B cell (primary cell): ENCODE data around the gene PHF21A. TPM values are rescaled to one million over a fixed set of nuclear protein-coding genes. Genes with fewer than 3 reads are reported as not detected.

Experiments
- ATAC-seq: fragments of 200-7000 bp; cut with Tn5 transposase; one replicate; pipeline ENCODE4 v1.10.0; 2021; ENCODE audit warnings: low read depth, mild to moderate bottlenecking, moderate number of reproducible peaks, moderate library complexity
- CTCF ChIA-PET: fragments of 350-600 bp; sonication (Branson Sonifier 250); formaldehyde crosslinking; loops from one replicate; lab custom pipeline; 2021; ENCODE audit warnings: antibody characterized with exemption, inconsistent platforms; lab: Charles Lee
- POLR2A ChIA-PET: fragments of 350-600 bp; sonication (Branson Sonifier 250); formaldehyde crosslinking; loops from one replicate; lab custom pipeline; 2021; ENCODE audit warnings: antibody characterized with exemption; lab: Charles Lee
- DNase-seq: peaks from one replicate; pipeline ENCODE4 v3.0.0; 2013
- H2AFZ ChIP-seq: 2 replicates; pipeline ENCODE4 v1.6.1; 2012; ENCODE audit warnings: mild to moderate bottlenecking, low read depth, low read length; ENCODE audit not compliant: insufficient read depth, poor library complexity, severe bottlenecking
- H3K27ac ChIP-seq, 2 donors: 1 replicate in 1 of 2; 2 replicates in 1 of 2; pipeline ENCODE4 v1.5.1; 2012 to 2013; ENCODE audit warnings: low read length in 2 of 2, mild to moderate bottlenecking in 2 of 2, moderate library complexity in 1 of 2
- H3K27me3 ChIP-seq, 4 experiments: fragments of 200-600 bp in 1 of 4; sonication (generic) in 1 of 4; replicated peaks in 1 of 4; 1 replicate in 2 of 4; 2 replicates in 2 of 4; pipeline versions ENCODE4 v1.6.1 to v1.7.0; 2013 to 2016; ENCODE audit warnings: low read length in 3 of 4, mild to moderate bottlenecking in 2 of 4, mixed read lengths in 1 of 4, moderate library complexity in 1 of 4; ENCODE audit not compliant: insufficient read depth in 4 of 4, control insufficient read depth in 3 of 4; ENCODE audit errors: control extremely low read depth in 1 of 4
- H3K36me3 ChIP-seq, 2 experiments: replicated peaks in 1 of 2; 1 replicate in 1 of 2; 2 replicates in 1 of 2; pipeline versions ENCODE4 v1.6.1 to v1.7.1; 2013; ENCODE audit warnings: low read length in 1 of 2; ENCODE audit not compliant: insufficient read depth in 2 of 2, control insufficient read depth in 1 of 2; ENCODE audit errors: control extremely low read depth in 1 of 2, extremely low read depth in 1 of 2
- H3K4me1 ChIP-seq, 2 donors: fragments of 200-600 bp in 1 of 2; sonication (generic) in 1 of 2; 1 replicate in 1 of 2; 2 replicates in 1 of 2; pipeline versions ENCODE4 v1.5.1 to v1.6.1; 2013 to 2017; ENCODE audit warnings: low read length in 2 of 2; ENCODE audit not compliant: control insufficient read depth in 2 of 2, insufficient read depth in 2 of 2
- H3K4me2 ChIP-seq: replicated peaks from 2 replicates; pipeline ENCODE3; 2012; ENCODE audit warnings: mild to moderate bottlenecking, low read depth, low read length; ENCODE audit not compliant: poor library complexity, severe bottlenecking
- H3K4me3 ChIP-seq, 5 experiments: fragments of 200-600 bp in 1 of 5; sonication (generic) in 1 of 5; 1 replicate in 3 of 5; 2 replicates in 2 of 5; pipeline versions ENCODE4 v1.5.1 to v1.7.0; 2011 to 2016; ENCODE audit warnings: low read length in 4 of 5, mild to moderate bottlenecking in 4 of 5, low read depth in 2 of 5, control low read depth in 1 of 5, moderate library complexity in 1 of 5; ENCODE audit not compliant: insufficient read depth in 1 of 5; ENCODE audit errors: control extremely low read depth in 1 of 5, extremely low read depth in 1 of 5
- H3K79me2 ChIP-seq: fragments of 200-600 bp; sonication (generic); one replicate; pipeline ENCODE4 v1.6.0; 2016; ENCODE audit warnings: low read length; ENCODE audit not compliant: control insufficient read depth, insufficient read depth
- H3K9ac ChIP-seq: fragments of 200-600 bp; sonication (generic); 2 replicates; pipeline ENCODE4 v1.6.1; 2017; ENCODE audit warnings: mild to moderate bottlenecking, low read length, moderate library complexity
- H3K9me3 ChIP-seq, 3 donors: one replicate each; pipeline versions ENCODE4 v1.6.1 to v1.7.1; 2013; ENCODE audit warnings: low read length in 2 of 3; ENCODE audit not compliant: control insufficient read depth in 2 of 3, insufficient read depth in 1 of 3; ENCODE audit errors: control extremely low read depth in 1 of 3
- H4K20me1 ChIP-seq: 2 replicates; pipeline ENCODE4 v1.6.0; 2012; ENCODE audit warnings: mild to moderate bottlenecking, low read length; ENCODE audit not compliant: insufficient read depth, control insufficient read depth, poor library complexity, severe bottlenecking
- H3K27ac Mint-ChIP-seq: one replicate; pipeline ENCODE4 v1.8.0; 2021; ENCODE audit warnings: mixed read lengths
- H3K27me3 Mint-ChIP-seq: one replicate; pipeline ENCODE4 v1.8.0; 2021; ENCODE audit warnings: mixed read lengths
- H3K4me1 Mint-ChIP-seq: one replicate; pipeline ENCODE4 v1.8.0; 2021; ENCODE audit warnings: mixed read lengths
- H3K4me3 Mint-ChIP-seq: one replicate; pipeline ENCODE4 v1.8.0; 2021; ENCODE audit warnings: mixed read lengths
- H3K9me3 Mint-ChIP-seq: one replicate; pipeline ENCODE4 v1.8.0; 2022; ENCODE audit warnings: mixed read lengths; ENCODE audit not compliant: insufficient read depth
- CTCF ChIP-seq: fragments of 200-600 bp; IDR thresholded peaks from one replicate; pipeline ENCODE4 v1.8.0; 2022; ENCODE audit warnings: antibody characterized with exemption, mild to moderate bottlenecking
- EZH2 ChIP-seq: IDR thresholded peaks from 2 replicates; pipeline ENCODE4 v1.6.1; 2012; ENCODE audit warnings: borderline replicate concordance, low read depth, mild to moderate bottlenecking, moderate library complexity, low read length; ENCODE audit not compliant: insufficient read depth, poor library complexity, severe bottlenecking
- WGBS: methylation state at CpG from one replicate; pipeline ENCODE4 v1.1.5; 2013; ENCODE audit warnings: missing lambda C conversion rate; ENCODE audit not compliant: insufficient coverage; 5-methylcytosine and 5-hydroxymethylcytosine counted together
- intact Hi-C: fragments of 100-400 bp; cut with micrococcal nuclease; formaldehyde crosslinking; loops from one replicate; pipeline ENCODE4 v1.10.0; 2022
- polyA plus RNA-seq: library from polyadenylated mRNA; depleted of rRNA; stranded (reverse); fragments of >200 nt; gene quantifications from 2 replicates; pipeline ENCODE4 v1.2.3, GENCODE V29; 2012
- total RNA-seq, 2 donors: library from RNA; stranded (reverse); fragments of 120-200 nt in 1 of 2; gene quantifications; 1 replicate in 1 of 2; 2 replicates in 1 of 2; pipeline versions ENCODE4 v1.2.3 to v1.2.4, GENCODE V29; 2013 to 2022

Gene PHF21A
- total and polyA plus RNA-seq, 2 donors (not counting 1 experiment from before 2014, with no cell fraction given), result 41.9 to 103 TPM

DNA sequence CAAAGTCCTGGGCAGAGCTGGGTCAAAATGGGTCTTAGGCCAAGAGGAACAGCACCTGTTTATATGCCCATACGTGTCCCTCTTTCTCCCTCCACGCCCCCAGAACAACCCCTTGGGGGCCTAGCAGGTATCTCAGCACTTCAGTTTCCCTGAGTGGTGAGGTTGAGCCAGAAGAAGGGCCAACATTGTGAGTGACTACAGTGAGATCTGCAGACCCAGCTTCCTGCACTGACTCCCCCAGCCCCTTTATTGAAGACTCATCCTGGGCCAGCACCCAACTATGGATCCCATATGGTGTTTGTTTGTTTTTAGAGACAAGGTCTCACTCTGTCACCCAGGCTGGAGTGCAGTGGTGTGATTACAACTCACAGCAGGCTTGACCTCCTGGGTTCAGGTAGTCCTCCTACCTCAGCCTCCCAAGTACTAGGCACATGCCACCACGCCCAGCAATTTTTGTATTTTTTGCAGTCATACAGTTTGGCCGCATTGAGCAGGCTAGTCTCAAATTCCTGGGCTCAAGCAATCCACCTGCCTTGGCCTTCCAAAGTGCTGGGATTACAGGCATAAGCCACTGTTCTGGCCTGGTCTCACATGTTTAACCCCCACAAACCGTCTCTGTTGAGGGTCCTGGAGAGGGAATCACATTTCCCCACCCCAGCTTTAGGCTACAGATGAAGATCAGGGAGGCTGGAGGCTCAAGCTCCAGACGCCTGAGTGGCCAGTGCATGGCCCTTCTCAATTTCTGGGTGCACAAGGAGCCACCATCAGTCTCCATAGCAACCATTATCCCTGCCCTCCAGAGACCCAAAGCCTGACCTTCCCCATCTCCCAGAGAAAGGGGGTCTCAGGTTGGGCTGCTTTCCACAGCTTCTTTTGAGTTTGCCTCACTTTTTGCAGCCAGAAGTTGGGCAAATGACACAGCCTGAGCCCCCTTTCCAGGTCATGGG, 200.4 kb downstream of the PHF21A start:
- 100% methylated on average over 4 of the region's 6 CpGs for WGBS
- peak overlapping the region; percentile 94 for H3K27ac Mint-ChIP-seq
- Histone ChIP-seq H2AFZ (no peak overlapping the region), H3K36me3 (peaks cover 0 to 17% of the 10 kb centered on the region in 2 experiments), H3K9ac (no peak overlapping the region), H3K27me3 (no peaks in the 10 kb centered on the region), H3K9me3 (no peaks in the 10 kb centered on the region), H3K4me1 (peaks cover 55 to 76% of the 10 kb centered on the region in 2 donors), H3K4me3 (peak overlapping the region in 1 of 5 experiments; percentile 92), H3K27ac (peak overlapping the region in 1 of 2 donors; percentile 62), H3K79me2 (peaks cover 62% of the 10 kb centered on the region), H4K20me1 (peaks cover 29% of the 10 kb centered on the region), H3K4me2 (peak overlapping the region; percentile 98)
- no peak for ATAC-seq
- peak overlapping the region; percentile 83 for H3K4me3 Mint-ChIP-seq
- DNase-seq, result no peak
- ChIA-PET CTCF (interaction anchor here (8.3 to 9.6 kb wide), 2 partner anchors 14 to 44 kb away, joined by 58 to 98 read pairs; no protein-coding TSS in a partner anchor), POLR2A (interaction anchor here (9.1 kb wide), 1 partner anchor 13 kb away, joined by 162 read pairs; no protein-coding TSS in a partner anchor)
- H3K4me1 Mint-ChIP-seq, result peaks cover 73% of the 10 kb centered on the region
- no peaks in the 10 kb centered on the region for H3K27me3 Mint-ChIP-seq
- no peaks in the 10 kb centered on the region for H3K9me3 Mint-ChIP-seq
- TF ChIP-seq CTCF (no peak), EZH2 (no peak)
- intact Hi-C loops, result no loop called here
